BE2C (cell line): ENCODE results near the gene TNS4.

ENCODE experiments used
- DNase-seq: peaks from one replicate; pipeline ENCODE4 v3.0.0-alpha.2; 2020
- H3K27me3 ChIP-seq: fragments of 250-450 bp; sonication (Bioruptor Pico); 2 replicates; pipeline ENCODE4 v1.5.1; 2020; ENCODE audit warnings: mild to moderate bottlenecking
- H3K36me3 ChIP-seq: fragments of 250-450 bp; sonication (Bioruptor Pico); 2 replicates; pipeline ENCODE4 v1.5.1; 2020; ENCODE audit warnings: mild to moderate bottlenecking
- H3K4me1 ChIP-seq: fragments of 250-450 bp; sonication (Bioruptor Pico); 2 replicates; pipeline ENCODE4 v1.5.1; 2020
- H3K4me3 ChIP-seq: 2 replicates; pipeline ENCODE4 v1.5.1; 2011; ENCODE audit warnings: low read depth, low read length
- H3K9me3 ChIP-seq: fragments of 250-450 bp; sonication (Bioruptor Pico); 2 replicates; pipeline ENCODE4 v1.5.1; 2020
- CTCF ChIP-seq: IDR thresholded peaks from 2 replicates; pipeline ENCODE4 v1.5.1; 2012; ENCODE audit warnings: mild to moderate bottlenecking, low read depth, low read length

Gene TNS4

GRCh38 chr17:40486522-40487370, 14.7 kb downstream of the TNS4 start:
- no peak for TF ChIP-seq CTCF
- H3K9me3 ChIP-seq: no peaks in the 10 kb centered on the region
- DNase-seq: no peak
- H3K4me3 ChIP-seq: no peak overlapping the region
- no peaks in the 10 kb centered on the region for H3K27me3 ChIP-seq
- no peaks in the 10 kb centered on the region for H3K36me3 ChIP-seq
- H3K4me1 ChIP-seq: peaks cover 21% of the 10 kb centered on the region

GRCh38 chr17:40485851-40486521, 15.4 kb downstream of the TNS4 start:
- Histone ChIP-seq H3K4me3 (no peak overlapping the region), H3K27me3 (no peaks in the 10 kb centered on the region), H3K9me3 (no peaks in the 10 kb centered on the region), H3K4me1 (peaks cover 17% of the 10 kb centered on the region), H3K36me3 (no peaks in the 10 kb centered on the region)
- TF ChIP-seq CTCF: no peak
- no peak for DNase-seq

GRCh38 chr17:40484973-40485530, 16.4 kb downstream of the TNS4 start:
- Histone ChIP-seq H3K4me1 (peaks cover 8% of the 10 kb centered on the region), H3K36me3 (no peaks in the 10 kb centered on the region), H3K9me3 (no peaks in the 10 kb centered on the region), H3K4me3 (no peak overlapping the region), H3K27me3 (no peaks in the 10 kb centered on the region)
- DNase-seq: no peak
- TF ChIP-seq CTCF: no peak

GRCh38 chr17:40484285-40484972, 17.0 kb downstream of the TNS4 start:
- no peak for DNase-seq
- Histone ChIP-seq H3K4me1 (peaks cover 4% of the 10 kb centered on the region; the same call in 1 of the 2 replicates), H3K9me3 (no peaks in the 10 kb centered on the region), H3K4me3 (no peak overlapping the region), H3K27me3 (no peaks in the 10 kb centered on the region), H3K36me3 (no peaks in the 10 kb centered on the region)
- no peak for TF ChIP-seq CTCF

GRCh38 chr17:40483679-40484078, 17.7 kb downstream of the TNS4 start:
- DNase-seq: no peak
- Histone ChIP-seq H3K9me3 (no peaks in the 10 kb centered on the region), H3K4me1 (peaks cover 4% of the 10 kb centered on the region; the same call in 1 of the 2 replicates), H3K27me3 (no peaks in the 10 kb centered on the region), H3K36me3 (no peaks in the 10 kb centered on the region), H3K4me3 (no peak overlapping the region)
- TF ChIP-seq CTCF: no peak
